HepG2 (cell line): Measurements from ENCODE around the gene SPECC1L. TPM values are rescaled to one million over a fixed set of nuclear protein-coding genes. Genes with fewer than 3 reads are reported as not detected.

ENCODE experiments used
- ATAC-seq: fragments of 200-7000 bp; cut with Tn5 transposase; 3 replicates; pipeline ENCODE4 v1.9.1; 2020; ENCODE audit warnings: mild to moderate bottlenecking, moderate library complexity
- BruUV-seq: library from RNA; stranded (reverse); fragments of 400-500 nt; replicated peaks from 2 replicates; lab custom pipeline; 2021; lab: Mats Ljungman, UMichigan
- CTCF ChIA-PET: fragments of 300-600 bp; formaldehyde crosslinking; extraction: SDS; loops from one replicate; lab custom pipeline; 2021; ENCODE audit warnings: low total read pairs, inconsistent platforms, low intra/inter-chr PET ratio; lab: Yijun Ruan, JAX
- POLR2A ChIA-PET: fragments of 350-600 bp; sonication (Branson Sonifier 250); formaldehyde crosslinking; loops from one replicate; lab custom pipeline; 2020; ENCODE audit warnings: antibody characterized with exemption, inconsistent platforms; lab: Yijun Ruan, JAX
- DNase-seq: peaks from one replicate; pipeline ENCODE4 v3.0.0-alpha.2; 2015; ENCODE audit warnings: low spot score
- FAIRE-seq: peaks from 3 replicates; lab custom pipeline; 2011; peaks lifted over from hg19 to GRCh38; lab: Jason Lieb, UNC
- H2AFZ ChIP-seq: one replicate; pipeline ENCODE4 v1.6.1; 2011; ENCODE audit warnings: low read length, inconsistent platforms
- H3K27ac ChIP-seq: fragments of 300-600 bp; 3 replicates; pipeline ENCODE4 v1.8.0; 2011; ENCODE audit warnings: mixed run types, mild to moderate bottlenecking, mixed read lengths, low read length, inconsistent platforms; ENCODE audit not compliant: insufficient read depth; ENCODE audit errors: extremely low read length
- H3K27me3 ChIP-seq, 2 experiments: fragments of 200-600 bp in 1 of 2; 2 replicates in 1 of 2; 3 replicates in 1 of 2; pipeline versions ENCODE4 v1.6.0 to v1.8.0; 2011; ENCODE audit warnings: low read length in 2 of 2, mild to moderate bottlenecking in 2 of 2, moderate library complexity in 2 of 2, inconsistent platforms in 1 of 2; ENCODE audit not compliant: insufficient read depth in 2 of 2, control insufficient read depth in 1 of 2
- H3K36me3 ChIP-seq, 2 experiments: fragments of 200-600 bp in 1 of 2; replicated peaks in 1 of 2; 2 replicates in 1 of 2; 3 replicates in 1 of 2; pipeline versions ENCODE4 v1.5.1 to v1.8.0; 2011; ENCODE audit warnings: low read length in 2 of 2, inconsistent platforms in 1 of 2; ENCODE audit not compliant: insufficient read depth in 2 of 2, control insufficient read depth in 1 of 2
- H3K4me1 ChIP-seq: 2 replicates; pipeline ENCODE4 v1.5.1; 2012; ENCODE audit warnings: low read length, inconsistent platforms; ENCODE audit not compliant: insufficient read depth
- H3K4me2 ChIP-seq: 2 replicates; pipeline ENCODE4 v1.6.0; 2011; ENCODE audit warnings: low read depth, low read length, inconsistent platforms
- H3K4me3 ChIP-seq, 3 experiments: fragments of 200-600 bp in 1 of 3; sonication (generic), shearing (Covaris generic) in 1 of 3; replicated peaks in 1 of 3; 2 replicates each; pipeline ENCODE4 v1.5.1; 2011 to 2016; ENCODE audit warnings: low read length in 3 of 3, inconsistent platforms in 2 of 3, low read depth in 2 of 3, mild to moderate bottlenecking in 2 of 3, control low read depth in 1 of 3, mixed read lengths in 1 of 3; ENCODE audit not compliant: insufficient read depth in 1 of 3
- H3K79me2 ChIP-seq: one replicate; pipeline ENCODE4 v1.6.1; 2011; ENCODE audit warnings: low read length, inconsistent platforms; ENCODE audit not compliant: insufficient read depth
- H3K9ac ChIP-seq: 2 replicates; pipeline ENCODE4 v1.6.0; 2011; ENCODE audit warnings: mild to moderate bottlenecking, low read depth, low read length, inconsistent platforms; ENCODE audit not compliant: insufficient read depth
- H3K9me3 ChIP-seq: 2 replicates; pipeline ENCODE4 v1.5.1; 2012; ENCODE audit warnings: mild to moderate bottlenecking, low read length
- H4K20me1 ChIP-seq: 2 replicates; pipeline ENCODE4 v1.6.0; 2011; ENCODE audit warnings: inconsistent platforms, mild to moderate bottlenecking, low read length, moderate library complexity; ENCODE audit not compliant: insufficient read depth
- ARID5B ChIP-seq: IDR thresholded peaks from 2 replicates; pipeline ENCODE4 v1.4.0; 2020; ENCODE audit warnings: mild to moderate bottlenecking, missing genetic modification reagents
- CHD4 ChIP-seq: fragments of 200-600 bp; sonication (generic); IDR thresholded peaks from 2 replicates; pipeline ENCODE4 v1.7.0; 2017; ENCODE audit warnings: mild to moderate bottlenecking, low read length, borderline replicate concordance
- FOSL1 ChIP-seq: sonication (generic); formaldehyde crosslinking; IDR thresholded peaks from 2 replicates; pipeline ENCODE4 v1.9.0; 2021; ENCODE audit warnings: missing genetic modification reagents, borderline replicate concordance
- FOXA3 ChIP-seq: IDR thresholded peaks from 2 replicates; pipeline ENCODE4 v1.6.1; 2016; ENCODE audit warnings: missing genetic modification reagents, missing compliant biosample characterization
- IKZF4 ChIP-seq: sonication (generic); formaldehyde crosslinking; IDR thresholded peaks from 2 replicates; pipeline ENCODE4 v1.5.1; 2020; ENCODE audit warnings: borderline replicate concordance, mild to moderate bottlenecking, low read depth, missing genetic modification reagents; ENCODE audit errors: not compliant biosample characterization
- NCOA1 ChIP-seq: sonication (generic); formaldehyde crosslinking; IDR thresholded peaks from 2 replicates; pipeline ENCODE4 v1.9.0; 2021; ENCODE audit warnings: missing genetic modification reagents
- PTBP1 ChIP-seq: fragments of 200-400 bp; formaldehyde crosslinking; IDR thresholded peaks from 2 replicates; pipeline ENCODE4 v1.6.1; 2018; ENCODE audit warnings: low read length, low read depth; ENCODE audit not compliant: poor library complexity, severe bottlenecking
- RELA ChIP-seq: sonication (generic); formaldehyde crosslinking; IDR thresholded peaks from 2 replicates; pipeline ENCODE4 v1.4.0; 2020; ENCODE audit warnings: missing genetic modification reagents
- SALL1 ChIP-seq: sonication (generic); formaldehyde crosslinking; IDR thresholded peaks from 2 replicates; pipeline ENCODE4 v1.8.0; 2022; ENCODE audit warnings: mild to moderate bottlenecking, missing genetic modification reagents
- SP1 ChIP-seq, 2 experiments: fragments of 450-650 bp in 1 of 2; sonication (generic) in 1 of 2; formaldehyde crosslinking in 1 of 2; IDR thresholded peaks; 2 replicates each; pipeline versions ENCODE4 v1.4.0 to v1.6.1; 2016 to 2020; ENCODE audit warnings: missing genetic modification reagents in 1 of 2
- TOPORS ChIP-seq: sonication (generic); formaldehyde crosslinking; IDR thresholded peaks from 2 replicates; pipeline ENCODE4 v1.8.0; 2023; ENCODE audit warnings: mild to moderate bottlenecking, missing genetic modification reagents
- ZFP62 ChIP-seq: sonication (generic); formaldehyde crosslinking; IDR thresholded peaks from 2 replicates; pipeline ENCODE4 v1.4.0; 2020; ENCODE audit warnings: missing genetic modification reagents
- ZKSCAN5 ChIP-seq: sonication (generic); formaldehyde crosslinking; IDR thresholded peaks from 2 replicates; pipeline ENCODE4 v1.5.1; 2020; ENCODE audit warnings: mild to moderate bottlenecking, missing genetic modification reagents
- in situ Hi-C: cut with HindIII; loops from 2 replicates; pipeline ENCODE4 v1.10.0; 2017; ENCODE audit warnings: low pct_unique_long_range_greater_than_20kb; ENCODE audit not compliant: extremely low pct_ligation_motif_present
- intact Hi-C: fragments of 100-400 bp; cut with micrococcal nuclease; formaldehyde crosslinking; loops from one replicate; pipeline ENCODE4 v1.10.0; 2022; ENCODE audit not compliant: unreplicated experiment
- polyA plus RNA-seq, 8 experiments: library from polyadenylated mRNA; depleted of rRNA in 3 of 8; stranded (reverse) in 7 of 8; unstranded in 1 of 8; fragments of >200 nt; fragmentation: Illumina TruSeq in 4 of 8; extraction: Trizol in 4 of 8; gene quantifications; 2 replicates each; pipeline versions ENCODE4 v1.2.1 to v1.2.3, GENCODE V29; 2011 to 2016; ENCODE audit warnings: low read depth in 4 of 8, missing spikeins in 1 of 8, mixed read lengths in 1 of 8; ENCODE audit not compliant: insufficient read depth in 1 of 8
- total RNA-seq, 5 experiments: library from RNA; depleted of rRNA; stranded (reverse); fragments of >200 nt; fragmentation: Illumina TruSeq; extraction: Trizol; gene quantifications; 2 replicates each; pipeline ENCODE4 v1.2.3, GENCODE V29; 2016; ENCODE audit warnings: low read depth in 1 of 5
- TF ChIP-seq, protein P1 (sequence below): sonication (generic); formaldehyde crosslinking; IDR thresholded peaks from 2 replicates; pipeline ENCODE4 v1.5.1; 2020; ENCODE audit warnings: missing genetic modification reagents, mild to moderate bottlenecking, borderline replicate concordance

Gene SPECC1L
- total and polyA plus RNA-seq, 2 of the 13 experiments (the other 11 are each of a cell fraction or from before 2014, with no cell fraction given), result 14.1 to 30.3 TPM

- CTCF ChIA-PET, result no interaction called here
- FAIRE-seq, result no peak
- ATAC-seq, result no peak
Observed at GRCh38 chr22:24357547-24357946, 86.9 kb downstream of the SPECC1L start.

More at GRCh38 chr22:24357547-24357946, 86.9 kb downstream of the SPECC1L start:
- no peak overlapping the region for H2AFZ ChIP-seq
- no peak overlapping the region for H3K9ac ChIP-seq
- POLR2A ChIA-PET, result no interaction called here
- no peak overlapping the region for H3K27ac ChIP-seq
- DNase-seq, result no peak
- intact Hi-C loops (no loop called here), in situ Hi-C loops (no loop called here)
- no peaks in the 10 kb centered on the region for H4K20me1 ChIP-seq
- H3K4me1 ChIP-seq, result peaks cover 37% of the 10 kb centered on the region
- peaks cover 4 to 45% of the 10 kb centered on the region in 2 experiments for H3K36me3 ChIP-seq
- TF ChIP-seq PTBP1, result no peak
- TF ChIP-seq ZFP62 (CRISPR knock-in tag), result no peak
- TF ChIP-seq, protein P1, sequence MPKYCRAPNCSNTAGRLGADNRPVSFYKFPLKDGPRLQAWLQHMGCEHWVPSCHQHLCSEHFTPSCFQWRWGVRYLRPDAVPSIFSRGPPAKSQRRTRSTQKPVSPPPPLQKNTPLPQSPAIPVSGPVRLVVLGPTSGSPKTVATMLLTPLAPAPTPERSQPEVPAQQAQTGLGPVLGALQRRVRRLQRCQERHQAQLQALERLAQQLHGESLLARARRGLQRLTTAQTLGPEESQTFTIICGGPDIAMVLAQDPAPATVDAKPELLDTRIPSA (CRISPR knock-in tag), result no peak
- no peak for TF ChIP-seq CHD4
- TF ChIP-seq IKZF4 (CRISPR knock-in tag), result no peak
- TF ChIP-seq FOXA3 (CRISPR knock-in tag), result no peak
- TF ChIP-seq TOPORS (CRISPR knock-in tag), result no peak
- no peak for TF ChIP-seq SP1 (IDR thresholded peaks at IDR 0.05)
- TF ChIP-seq SP1 (CRISPR knock-in tag; IDR thresholded peaks at IDR 0.05), result no peak
- no peak for TF ChIP-seq RELA
- TF ChIP-seq ZKSCAN5 (CRISPR knock-in tag), result no peak
- no peak for TF ChIP-seq NCOA1 (CRISPR knock-in tag)
- no peak for TF ChIP-seq SALL1 (CRISPR knock-in tag)
- TF ChIP-seq FOSL1 (CRISPR knock-in tag), result no peak
- no peak for TF ChIP-seq ARID5B (CRISPR knock-in tag)
- H3K79me2 ChIP-seq, result peaks cover 3% of the 10 kb centered on the region
- no peak overlapping the region for H3K4me2 ChIP-seq
- peaks cover 8% of the 10 kb centered on the region; the same call in 1 of the 2 replicates for H3K9me3 ChIP-seq
- H3K27me3 ChIP-seq, result no peaks in the 10 kb centered on the region
- H3K4me3 ChIP-seq, result no peak overlapping the region
- no TSS peak for BruUV-seq
